Measurements from ENCODE around the gene PPP1CA.

- no peak for TF ChIP-seq CTCF (IDR thresholded peaks at IDR 0.05)
- TF ChIP-seq POLR2A (IDR thresholded peaks at IDR 0.05): no peak
These were observed 49.4 kb upstream of the PPP1CA start for GRCh38 chr11:67450796-67451657.
